K562 (cell line): ENCODE results near the gene PPP1R10. TPM values are rescaled to one million over a fixed set of nuclear protein-coding genes. Genes with fewer than 3 reads are reported as not detected.

ENCODE experiments used
- CAMTA2 ChIP-seq: fragments of 250-450 bp; sonication (Bioruptor Pico); conservative IDR thresholded peaks from 2 replicates; pipeline ENCODE4 v1.5.1; 2022
- CREB1 ChIP-seq, 2 experiments: sonication (generic) in 1 of 2; formaldehyde crosslinking in 1 of 2; IDR thresholded peaks; 2 replicates each; pipeline versions ENCODE4 v1.6.1 to v1.8.0; 2012 to 2022; ENCODE audit warnings: inconsistent platforms in 1 of 2, mild to moderate bottlenecking in 1 of 2, missing genetic modification reagents in 1 of 2, moderate library complexity in 1 of 2
- CREM ChIP-seq: IDR thresholded peaks from 2 replicates; pipeline ENCODE4 v1.6.1; 2014; ENCODE audit warnings: antibody characterized with exemption, low read depth
- EP300 ChIP-seq: IDR thresholded peaks from 2 replicates; pipeline ENCODE4 v1.6.1; 2012; ENCODE audit warnings: low read length, improper control_type of control experiment
- GTF2E2 ChIP-seq: fragments of 200-800 bp; sonication (Bioruptor generic); IDR thresholded peaks from 2 replicates; pipeline ENCODE4 v1.6.1; 2016; ENCODE audit warnings: missing genetic modification characterization, missing compliant biosample characterization
- GTF2F1 ChIP-seq: IDR thresholded peaks from 2 replicates; pipeline ENCODE4 v1.6.1; 2011; ENCODE audit warnings: low read depth, low read length, improper control_type of control experiment
- HNRNPK ChIP-seq: fragments of 200-400 bp; formaldehyde crosslinking; IDR thresholded peaks from one replicate; pipeline ENCODE4 v1.6.1; 2018; ENCODE audit warnings: mild to moderate bottlenecking, low read depth, low read length; ENCODE audit not compliant: poor library complexity, severe bottlenecking
- MYBL2 ChIP-seq, 2 experiments: fragments of 450-650 bp in 1 of 2; sonication (generic) in 1 of 2; formaldehyde crosslinking in 1 of 2; IDR thresholded peaks; 2 replicates each; pipeline versions ENCODE4 v1.6.1 to v1.8.1; 2017 to 2022; ENCODE audit warnings: borderline replicate concordance in 1 of 2, inconsistent platforms in 1 of 2, low read depth in 1 of 2, mild to moderate bottlenecking in 1 of 2, missing genetic modification reagents in 1 of 2, moderate library complexity in 1 of 2
- RAD21 ChIP-seq, 2 experiments: fragments of 250-450 bp in 1 of 2; fragments of 450-650 bp in 1 of 2; sonication (Bioruptor Pico) in 1 of 2; formaldehyde crosslinking in 1 of 2; IDR thresholded peaks in 1 of 2; conservative IDR thresholded peaks in 1 of 2; 2 replicates each; pipeline versions ENCODE4 v1.4.0 to v1.8.0; 2020 to 2022; ENCODE audit warnings: mild to moderate bottlenecking in 2 of 2, moderate library complexity in 1 of 2
- SIN3B ChIP-seq: fragments of 450-650 bp; IDR thresholded peaks from 2 replicates; pipeline ENCODE4 v1.6.1; 2017; ENCODE audit warnings: low read depth, mild to moderate bottlenecking, moderate library complexity
- SIRT6 ChIP-seq: IDR thresholded peaks from one replicate; pipeline ENCODE4 v1.6.1; 2012; ENCODE audit warnings: low read depth, mild to moderate bottlenecking, control low read depth, inconsistent platforms, low read length, moderate library complexity
- SMARCC2 ChIP-seq: fragments of 450-650 bp; IDR thresholded peaks from 2 replicates; pipeline ENCODE4 v1.6.1; 2017; ENCODE audit warnings: antibody characterized with exemption, moderate library complexity, mild to moderate bottlenecking, low read depth
- SREBF2 ChIP-seq: sonication (generic); formaldehyde crosslinking; IDR thresholded peaks from 2 replicates; pipeline ENCODE4 v1.4.0; 2020; ENCODE audit warnings: mild to moderate bottlenecking, missing genetic modification reagents
- ZBTB7A ChIP-seq: IDR thresholded peaks from 2 replicates; pipeline ENCODE4 v1.6.1; 2011; ENCODE audit warnings: low read depth, mild to moderate bottlenecking, low read length, moderate library complexity, borderline replicate concordance; ENCODE audit not compliant: control insufficient read depth
- ZNF212 ChIP-seq: fragments of 450-650 bp; formaldehyde crosslinking; IDR thresholded peaks from 2 replicates; pipeline ENCODE4 v1.4.0; 2020; ENCODE audit warnings: mild to moderate bottlenecking
- ZNF23 ChIP-seq: fragments of 250-450 bp; sonication (Bioruptor Pico); IDR thresholded peaks from 2 replicates; pipeline ENCODE4 v1.4.0; 2020; ENCODE audit warnings: mild to moderate bottlenecking
- ZNF239 ChIP-seq: fragments of 250-450 bp; sonication (Bioruptor Pico); IDR thresholded peaks from 2 replicates; pipeline ENCODE4 v1.4.0; 2020; ENCODE audit warnings: mild to moderate bottlenecking
- ZNF77 ChIP-seq: fragments of 250-450 bp; sonication (Bioruptor Pico); IDR thresholded peaks from 2 replicates; pipeline ENCODE4 v1.5.0; 2020
- polyA plus RNA-seq, 8 experiments: library from polyadenylated mRNA; depleted of rRNA in 4 of 8; stranded (reverse) in 5 of 8; unstranded in 3 of 8; fragments of >200 nt; fragmentation: Nextera tagmentation in 2 of 8; fragmentation: Illumina TruSeq in 1 of 8; extraction: Ambion mirVana in 2 of 8; extraction: Trizol in 1 of 8; gene quantifications; 2 replicates each; pipeline versions ENCODE4 v1.2.1 to v1.2.3, GENCODE V29; 2011 to 2014; ENCODE audit warnings: inconsistent platforms in 1 of 8, missing spikeins in 1 of 8
- total RNA-seq, 7 experiments: library from RNA; depleted of rRNA in 6 of 7; stranded (reverse); fragments of >200 nt in 6 of 7; fragmentation: Illumina TruSeq in 2 of 7; extraction: Trizol in 2 of 7; gene quantifications; 2 replicates each; pipeline versions ENCODE4 v1.2.1 to v1.2.3, GENCODE V29; 2011 to 2021; ENCODE audit warnings: low replicate concordance in 1 of 7
- TF ChIP-seq, protein P1 (sequence below): fragments of 250-450 bp; sonication (Bioruptor Pico); IDR thresholded peaks from 2 replicates; pipeline ENCODE4 v1.4.0; 2020
- TF ChIP-seq, protein P2 (sequence below): sonication (generic); formaldehyde crosslinking; IDR thresholded peaks from 2 replicates; pipeline ENCODE4 v1.8.0; 2022; ENCODE audit warnings: mild to moderate bottlenecking, missing genetic modification reagents, borderline replicate concordance

The PPP1R10 gene
- total and polyA plus RNA-seq, 9 of the 15 experiments (the other 6 are each of a cell fraction or from before 2014, with no cell fraction given): 14.1 to 65.5 (median 32.6) TPM

DNA sequence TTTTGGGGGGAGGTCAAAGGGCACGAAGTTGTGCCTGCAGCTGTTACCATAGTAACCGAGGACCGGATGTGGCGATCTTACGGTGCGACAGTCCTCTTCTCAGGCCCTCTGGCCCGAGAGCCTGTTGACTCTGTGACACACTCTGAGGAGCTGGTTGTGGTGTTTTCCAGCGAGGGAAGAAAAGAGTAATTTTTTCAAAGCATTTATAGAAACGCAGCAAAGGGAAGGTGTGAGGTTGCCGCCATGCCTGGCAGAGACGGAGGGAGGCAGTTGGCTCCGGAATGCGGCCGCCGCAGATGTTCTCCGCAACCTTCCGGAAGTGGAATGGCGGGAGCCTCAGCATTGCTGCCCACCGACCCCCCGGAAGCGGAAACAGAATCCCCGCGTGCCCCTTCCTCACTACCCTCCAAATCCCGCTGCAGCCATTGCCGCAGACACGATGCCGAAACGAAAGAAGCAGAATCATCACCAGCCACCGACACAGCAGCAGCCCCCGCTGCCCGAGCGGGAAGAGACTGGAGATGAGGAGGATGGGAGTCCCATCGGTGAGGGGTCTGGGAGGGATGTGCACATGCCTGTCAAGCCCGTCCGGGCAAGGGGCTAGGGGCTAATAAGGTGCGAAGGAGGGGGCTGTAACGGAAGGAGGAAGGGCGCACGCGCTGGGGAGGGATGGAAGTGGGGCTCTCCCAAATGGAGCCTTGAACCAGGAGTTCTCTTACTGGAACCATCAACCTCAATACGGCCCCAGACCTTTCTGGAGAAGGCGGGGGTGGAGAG, 59.9 kb downstream of the PPP1R10 start, which contains the start of gene PRR3 (continued):
- TF ChIP-seq RAD21 (CRISPR knock-in tag; conservative IDR thresholded peaks at IDR 0.05 in 1 of 2, IDR thresholded peaks at IDR 0.05 in 1 of 2) (no peak), ZNF77 (no peak), MYBL2 (IDR thresholded peaks at IDR 0.05; ENCODE audit: low read depth) (no peak), MYBL2 (CRISPR knock-in tag; IDR thresholded peaks at IDR 0.05; ENCODE audit: borderline replicate concordance) (no peak), GTF2E2 (peak; percentile 84; the same call in 1 of the 2 replicates), SIRT6 (no peak), ZNF23 (CRISPR knock-in tag) (no peak), CREM (peak; percentile 98), HNRNPK (no peak), ZNF239 (CRISPR knock-in tag) (no peak), CREB1 (IDR thresholded peaks at IDR 0.05) (peak; percentile 94), CREB1 (CRISPR knock-in tag; IDR thresholded peaks at IDR 0.05) (peak; percentile 90), EP300 (peak; percentile 57), SMARCC2 (no peak), SIN3B (peak; percentile 97), GTF2F1 (no peak; the same call in 1 of the 2 replicates), ZNF212 (CRISPR knock-in tag) (no peak), ZBTB7A (peak; percentile 99), SREBF2 (CRISPR knock-in tag) (no peak), CAMTA2 (CRISPR knock-in tag) (peak; percentile 78; the same call in 1 of the 2 replicates)
- TF ChIP-seq, protein P1, sequence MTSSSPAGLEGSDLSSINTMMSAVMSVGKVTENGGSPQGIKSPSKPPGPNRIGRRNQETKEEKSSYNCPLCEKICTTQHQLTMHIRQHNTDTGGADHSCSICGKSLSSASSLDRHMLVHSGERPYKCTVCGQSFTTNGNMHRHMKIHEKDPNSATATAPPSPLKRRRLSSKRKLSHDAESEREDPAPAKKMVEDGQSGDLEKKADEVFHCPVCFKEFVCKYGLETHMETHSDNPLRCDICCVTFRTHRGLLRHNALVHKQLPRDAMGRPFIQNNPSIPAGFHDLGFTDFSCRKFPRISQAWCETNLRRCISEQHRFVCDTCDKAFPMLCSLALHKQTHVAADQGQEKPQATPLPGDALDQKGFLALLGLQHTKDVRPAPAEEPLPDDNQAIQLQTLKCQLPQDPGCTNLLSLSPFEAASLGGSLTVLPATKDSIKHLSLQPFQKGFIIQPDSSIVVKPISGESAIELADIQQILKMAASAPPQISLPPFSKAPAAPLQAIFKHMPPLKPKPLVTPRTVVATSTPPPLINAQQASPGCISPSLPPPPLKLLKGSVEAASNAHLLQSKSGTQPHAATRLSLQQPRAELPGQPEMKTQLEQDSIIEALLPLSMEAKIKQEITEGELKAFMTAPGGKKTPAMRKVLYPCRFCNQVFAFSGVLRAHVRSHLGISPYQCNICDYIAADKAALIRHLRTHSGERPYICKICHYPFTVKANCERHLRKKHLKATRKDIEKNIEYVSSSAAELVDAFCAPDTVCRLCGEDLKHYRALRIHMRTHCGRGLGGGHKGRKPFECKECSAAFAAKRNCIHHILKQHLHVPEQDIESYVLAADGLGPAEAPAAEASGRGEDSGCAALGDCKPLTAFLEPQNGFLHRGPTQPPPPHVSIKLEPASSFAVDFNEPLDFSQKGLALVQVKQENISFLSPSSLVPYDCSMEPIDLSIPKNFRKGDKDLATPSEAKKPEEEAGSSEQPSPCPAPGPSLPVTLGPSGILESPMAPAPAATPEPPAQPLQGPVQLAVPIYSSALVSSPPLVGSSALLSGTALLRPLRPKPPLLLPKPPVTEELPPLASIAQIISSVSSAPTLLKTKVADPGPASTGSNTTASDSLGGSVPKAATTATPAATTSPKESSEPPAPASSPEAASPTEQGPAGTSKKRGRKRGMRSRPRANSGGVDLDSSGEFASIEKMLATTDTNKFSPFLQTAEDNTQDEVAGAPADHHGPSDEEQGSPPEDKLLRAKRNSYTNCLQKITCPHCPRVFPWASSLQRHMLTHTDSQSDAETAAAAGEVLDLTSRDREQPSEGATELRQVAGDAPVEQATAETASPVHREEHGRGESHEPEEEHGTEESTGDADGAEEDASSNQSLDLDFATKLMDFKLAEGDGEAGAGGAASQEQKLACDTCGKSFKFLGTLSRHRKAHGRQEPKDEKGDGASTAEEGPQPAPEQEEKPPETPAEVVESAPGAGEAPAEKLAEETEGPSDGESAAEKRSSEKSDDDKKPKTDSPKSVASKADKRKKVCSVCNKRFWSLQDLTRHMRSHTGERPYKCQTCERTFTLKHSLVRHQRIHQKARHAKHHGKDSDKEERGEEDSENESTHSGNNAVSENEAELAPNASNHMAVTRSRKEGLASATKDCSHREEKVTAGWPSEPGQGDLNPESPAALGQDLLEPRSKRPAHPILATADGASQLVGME (CRISPR knock-in tag): peak; percentile 75
- TF ChIP-seq, protein P2, sequence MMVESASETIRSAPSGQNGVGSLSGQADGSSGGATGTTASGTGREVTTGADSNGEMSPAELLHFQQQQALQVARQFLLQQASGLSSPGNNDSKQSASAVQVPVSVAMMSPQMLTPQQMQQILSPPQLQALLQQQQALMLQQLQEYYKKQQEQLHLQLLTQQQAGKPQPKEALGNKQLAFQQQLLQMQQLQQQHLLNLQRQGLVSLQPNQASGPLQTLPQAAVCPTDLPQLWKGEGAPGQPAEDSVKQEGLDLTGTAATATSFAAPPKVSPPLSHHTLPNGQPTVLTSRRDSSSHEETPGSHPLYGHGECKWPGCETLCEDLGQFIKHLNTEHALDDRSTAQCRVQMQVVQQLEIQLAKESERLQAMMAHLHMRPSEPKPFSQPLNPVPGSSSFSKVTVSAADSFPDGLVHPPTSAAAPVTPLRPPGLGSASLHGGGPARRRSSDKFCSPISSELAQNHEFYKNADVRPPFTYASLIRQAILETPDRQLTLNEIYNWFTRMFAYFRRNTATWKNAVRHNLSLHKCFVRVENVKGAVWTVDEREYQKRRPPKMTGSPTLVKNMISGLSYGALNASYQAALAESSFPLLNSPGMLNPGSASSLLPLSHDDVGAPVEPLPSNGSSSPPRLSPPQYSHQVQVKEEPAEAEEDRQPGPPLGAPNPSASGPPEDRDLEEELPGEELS (CRISPR knock-in tag): peak; percentile 87
